MM.1S (cell line): ENCODE data around the gene GPR32.

Experiments
- CTCF ChIP-seq: fragments of 300-600 bp; sonication (generic); IDR thresholded peaks from 2 replicates; pipeline ENCODE4 v1.5.1; 2016; ENCODE audit warnings: antibody characterized with exemption, low read length, mixed read lengths
- EZH2phosphoT487 ChIP-seq: fragments of 300-600 bp; sonication (generic); IDR thresholded peaks from 2 replicates; pipeline ENCODE4 v1.6.1; 2018; ENCODE audit warnings: antibody characterized with exemption, low read length

- TF ChIP-seq CTCF (no peak), EZH2phosphoT487 (no peak)
Measured at GRCh38 chr19:50739132-50739913, 30.9 kb upstream of the GPR32 start.
